DND-41 (cell line): ENCODE results near the gene LRRC8E.

ENCODE experiments used
- EZH2 ChIP-seq: IDR thresholded peaks from 3 replicates; pipeline ENCODE4 v1.6.1; 2012; ENCODE audit warnings: borderline replicate concordance, low read depth, mild to moderate bottlenecking, moderate library complexity, low read length, inconsistent platforms; ENCODE audit not compliant: severe bottlenecking
- TF ChIP-seq, protein P1 (sequence below): IDR thresholded peaks from 2 replicates; pipeline ENCODE4 v1.5.1; 2012; ENCODE audit warnings: borderline replicate concordance, low read length, moderate library complexity, mild to moderate bottlenecking; ENCODE audit not compliant: poor library complexity, severe bottlenecking; ENCODE audit errors: extremely low read depth

DNA sequence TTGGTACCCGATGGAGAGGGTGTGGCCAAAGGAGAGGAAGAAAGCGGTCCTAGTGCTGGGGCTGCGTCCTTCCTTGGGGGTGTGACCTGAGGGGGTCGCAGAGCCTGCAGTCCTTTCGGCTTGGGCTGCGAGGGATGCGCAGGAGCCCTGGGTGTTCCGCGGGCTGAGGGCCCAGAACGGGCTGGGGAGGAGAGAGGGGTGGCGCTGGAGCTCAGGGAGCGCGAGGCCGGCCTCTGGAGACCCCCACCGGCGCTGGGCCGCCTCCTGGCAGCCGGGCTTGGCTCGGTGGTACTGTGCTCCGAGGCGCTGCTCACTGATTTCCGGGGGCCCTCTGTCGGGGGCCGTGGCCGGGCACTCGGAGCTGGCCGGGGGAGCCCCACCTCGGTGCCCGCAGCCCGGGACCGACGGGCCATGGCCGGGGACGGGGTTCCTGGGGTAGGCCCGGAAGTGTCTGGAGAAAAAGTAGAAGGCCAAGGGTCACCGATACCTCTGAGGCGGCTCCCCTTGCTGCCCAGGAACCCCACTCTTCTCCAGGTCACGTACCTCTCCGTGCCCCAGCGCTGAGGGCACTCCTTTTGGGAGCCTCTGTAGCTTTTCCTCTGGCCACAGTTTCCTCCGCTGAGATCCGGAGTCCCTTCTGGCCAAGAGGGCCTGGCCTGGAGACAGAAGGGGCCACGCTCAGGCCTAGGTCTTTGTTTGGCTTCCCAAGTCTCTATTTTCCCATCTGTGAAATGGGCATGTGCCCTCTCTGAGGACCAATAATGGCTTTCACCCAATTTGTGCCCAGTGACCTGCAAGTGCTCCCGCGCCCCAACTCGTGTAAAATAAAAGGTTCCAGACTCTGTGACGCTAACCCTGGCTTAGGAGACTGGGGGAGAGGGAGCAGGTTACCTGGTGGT, 15.8 kb upstream of the LRRC8E start:
- TF ChIP-seq EZH2, result no peak
- TF ChIP-seq, protein P1, sequence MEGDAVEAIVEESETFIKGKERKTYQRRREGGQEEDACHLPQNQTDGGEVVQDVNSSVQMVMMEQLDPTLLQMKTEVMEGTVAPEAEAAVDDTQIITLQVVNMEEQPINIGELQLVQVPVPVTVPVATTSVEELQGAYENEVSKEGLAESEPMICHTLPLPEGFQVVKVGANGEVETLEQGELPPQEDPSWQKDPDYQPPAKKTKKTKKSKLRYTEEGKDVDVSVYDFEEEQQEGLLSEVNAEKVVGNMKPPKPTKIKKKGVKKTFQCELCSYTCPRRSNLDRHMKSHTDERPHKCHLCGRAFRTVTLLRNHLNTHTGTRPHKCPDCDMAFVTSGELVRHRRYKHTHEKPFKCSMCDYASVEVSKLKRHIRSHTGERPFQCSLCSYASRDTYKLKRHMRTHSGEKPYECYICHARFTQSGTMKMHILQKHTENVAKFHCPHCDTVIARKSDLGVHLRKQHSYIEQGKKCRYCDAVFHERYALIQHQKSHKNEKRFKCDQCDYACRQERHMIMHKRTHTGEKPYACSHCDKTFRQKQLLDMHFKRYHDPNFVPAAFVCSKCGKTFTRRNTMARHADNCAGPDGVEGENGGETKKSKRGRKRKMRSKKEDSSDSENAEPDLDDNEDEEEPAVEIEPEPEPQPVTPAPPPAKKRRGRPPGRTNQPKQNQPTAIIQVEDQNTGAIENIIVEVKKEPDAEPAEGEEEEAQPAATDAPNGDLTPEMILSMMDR, result no peak
